GM12864 (cell line): ENCODE data around the gene CARHSP1.
"Not testable (repeated sequence)": the region's sequence is repeated elsewhere in the genome, so short reads cannot be mapped to it uniquely, and the experiment has no call there.

Experiments used
- DNase-seq: peaks from one replicate; pipeline ENCODE4 v3.0.0-alpha.2; 2011; ENCODE audit warnings: low read depth
- H3K4me3 ChIP-seq: 2 replicates; pipeline ENCODE4 v1.5.1; 2011; ENCODE audit warnings: mild to moderate bottlenecking, low read depth, low read length, control low read depth
- TF ChIP-seq, protein P1 (sequence below): IDR thresholded peaks from 2 replicates; pipeline ENCODE4 v1.5.1; 2011; ENCODE audit warnings: low read depth, mild to moderate bottlenecking, moderate library complexity, low read length, control low read depth, inconsistent platforms; ENCODE audit errors: missing control alignments

CARHSP1 gene

DNA sequence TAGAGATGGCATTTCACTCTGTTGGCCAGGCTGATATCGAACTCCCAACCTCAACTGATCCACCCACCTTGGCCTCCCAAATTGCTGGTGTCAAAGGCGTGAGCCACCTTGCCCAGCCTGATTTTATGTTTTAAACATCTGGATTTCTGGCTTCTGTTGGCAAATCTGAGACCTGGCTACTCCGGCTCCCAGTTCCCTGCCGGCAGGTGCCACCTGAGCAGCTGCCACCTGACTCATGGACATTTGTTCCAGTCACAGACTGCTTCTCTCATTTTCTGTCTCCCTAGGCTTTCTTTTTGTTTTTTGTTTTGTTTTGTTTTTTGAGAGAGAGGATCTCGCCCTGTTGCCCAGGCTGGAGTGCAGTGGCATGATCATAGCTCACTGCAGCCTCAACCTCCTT, 61.6 kb downstream of the CARHSP1 start:
- no peak overlapping the region for H3K4me3 ChIP-seq
- no peak for DNase-seq
- TF ChIP-seq, protein P1, sequence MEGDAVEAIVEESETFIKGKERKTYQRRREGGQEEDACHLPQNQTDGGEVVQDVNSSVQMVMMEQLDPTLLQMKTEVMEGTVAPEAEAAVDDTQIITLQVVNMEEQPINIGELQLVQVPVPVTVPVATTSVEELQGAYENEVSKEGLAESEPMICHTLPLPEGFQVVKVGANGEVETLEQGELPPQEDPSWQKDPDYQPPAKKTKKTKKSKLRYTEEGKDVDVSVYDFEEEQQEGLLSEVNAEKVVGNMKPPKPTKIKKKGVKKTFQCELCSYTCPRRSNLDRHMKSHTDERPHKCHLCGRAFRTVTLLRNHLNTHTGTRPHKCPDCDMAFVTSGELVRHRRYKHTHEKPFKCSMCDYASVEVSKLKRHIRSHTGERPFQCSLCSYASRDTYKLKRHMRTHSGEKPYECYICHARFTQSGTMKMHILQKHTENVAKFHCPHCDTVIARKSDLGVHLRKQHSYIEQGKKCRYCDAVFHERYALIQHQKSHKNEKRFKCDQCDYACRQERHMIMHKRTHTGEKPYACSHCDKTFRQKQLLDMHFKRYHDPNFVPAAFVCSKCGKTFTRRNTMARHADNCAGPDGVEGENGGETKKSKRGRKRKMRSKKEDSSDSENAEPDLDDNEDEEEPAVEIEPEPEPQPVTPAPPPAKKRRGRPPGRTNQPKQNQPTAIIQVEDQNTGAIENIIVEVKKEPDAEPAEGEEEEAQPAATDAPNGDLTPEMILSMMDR: no peak

DNA sequence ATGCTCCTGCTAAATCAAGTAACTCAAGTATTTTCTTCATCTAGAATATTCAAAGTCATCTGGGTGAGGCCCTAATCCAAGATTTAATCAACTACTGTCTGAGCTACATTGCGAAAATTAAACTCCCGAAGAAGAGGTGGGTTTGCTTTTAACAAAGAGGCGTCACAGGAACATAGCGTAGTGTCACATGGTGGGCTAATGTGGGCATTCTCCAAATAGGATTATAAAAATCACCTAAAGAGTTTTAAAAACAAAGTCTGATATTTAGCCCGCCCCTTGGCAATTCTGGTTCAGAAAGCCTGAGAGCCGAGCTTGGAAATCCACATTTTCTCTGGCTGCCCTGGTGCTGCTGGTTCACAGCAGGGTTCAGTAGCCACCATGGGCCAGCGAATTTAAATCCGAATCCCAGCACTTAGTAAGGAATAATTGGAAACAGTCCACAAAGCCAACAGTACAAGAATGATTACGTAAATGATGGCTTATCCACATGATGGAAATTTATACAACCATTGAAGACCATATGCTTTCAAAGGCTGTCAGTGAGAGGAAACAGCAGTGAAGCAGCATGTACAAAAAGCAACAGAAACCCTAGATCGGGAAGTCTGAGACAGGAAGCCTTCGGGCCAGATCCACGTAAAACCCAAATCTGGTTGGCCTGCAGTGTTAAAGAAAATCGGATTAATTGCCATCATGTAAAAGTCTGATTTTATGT, 62.4 kb downstream of the CARHSP1 start:
- DNase-seq: no peak
- TF ChIP-seq, protein P1: no peak

DNA sequence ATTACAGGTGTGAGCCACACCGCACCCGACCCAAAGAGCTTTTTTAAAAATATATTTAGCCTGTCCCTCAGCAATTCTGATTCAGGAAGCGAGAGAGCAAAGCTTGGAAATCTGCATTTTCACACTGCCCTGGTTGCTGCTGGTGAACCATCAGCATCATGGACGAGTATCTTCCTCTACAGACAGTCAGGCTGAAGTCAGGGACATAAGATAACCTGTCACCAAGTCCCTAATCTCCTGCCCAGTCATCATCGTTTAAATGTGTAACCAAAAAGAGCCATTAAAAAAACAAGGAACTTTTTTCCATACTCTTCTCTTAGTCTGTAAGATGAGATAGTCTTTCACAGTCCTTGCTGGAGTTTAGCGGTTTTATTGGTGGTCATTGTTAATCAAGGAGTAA, 64.5 kb downstream of the CARHSP1 start:
- TF ChIP-seq, protein P1: no peak
- DNase-seq: no peak
- no peak overlapping the region for H3K4me3 ChIP-seq

More for the DNA sequence above, 62.4 kb downstream of the CARHSP1 start:
- H3K4me3 ChIP-seq: no peak overlapping the region

GRCh38 chr16:8803733-8804132, 65.1 kb downstream of the CARHSP1 start:
- H3K4me3 ChIP-seq, DNase-seq: not testable (repeated sequence)
